ENCODE measurements around the gene VPS33B. TPM values are rescaled to one million over a fixed set of nuclear protein-coding genes. Genes with fewer than 3 reads are reported as not detected.
"Not testable (repeated sequence)": the region's sequence is repeated elsewhere in the genome, so short reads cannot be mapped to it uniquely, and the experiment has no call there.

VPS33B gene
- total RNA-seq, 1 donor from 2014 or later: 20.2 TPM

DNA sequence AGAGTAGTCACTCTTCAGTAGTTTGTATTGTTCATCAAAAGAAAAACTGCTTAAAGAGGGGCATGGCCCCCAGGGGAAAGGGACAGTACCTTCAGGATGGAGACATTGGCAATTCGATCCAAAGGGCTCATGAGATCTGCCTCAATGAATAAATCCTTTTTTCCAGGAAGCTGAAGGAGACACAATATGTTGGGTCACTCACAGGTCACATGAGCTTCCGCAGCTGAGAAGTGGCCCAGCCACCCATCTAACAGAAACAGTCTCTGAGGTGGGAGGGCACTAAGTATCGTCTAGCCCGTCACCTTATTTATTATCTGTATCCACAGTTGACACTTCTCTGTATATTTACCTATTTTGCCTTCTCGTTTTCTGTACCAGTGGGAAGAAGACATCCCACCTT, 4.7 kb downstream of the VPS33B start:
- H3K27ac Mint-ChIP-seq: peak overlapping the region; percentile 32

DNA sequence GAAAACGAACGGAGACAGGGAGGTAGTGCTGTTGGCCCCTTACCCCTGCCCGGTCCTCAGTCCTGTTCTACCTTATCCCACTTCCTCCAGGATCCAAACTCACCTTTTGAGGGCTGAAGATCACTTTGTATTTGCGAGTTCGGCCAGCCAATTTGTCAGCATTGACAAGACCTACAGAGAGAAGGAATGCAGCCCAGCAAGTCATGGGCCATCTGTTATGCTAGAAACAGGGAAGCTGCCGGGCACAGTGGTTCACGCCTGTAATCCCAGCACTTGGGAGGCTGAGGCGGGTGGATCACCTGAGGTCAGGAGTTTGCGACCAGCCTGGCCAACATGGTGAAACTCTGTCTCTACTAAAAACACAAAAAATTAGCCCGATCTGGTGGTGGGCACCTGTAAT, 8.7 kb downstream of the VPS33B start:
- peak overlapping the region; percentile 74 for H3K4me3 Mint-ChIP-seq
- H3K36me3 Mint-ChIP-seq: peaks cover 32% of the 10 kb centered on the region
- not testable (repeated sequence) for H3K9me3 Mint-ChIP-seq; H3K27me3 Mint-ChIP-seq; DNase-seq (ENCODE audit: extremely low spot score, unreplicated experiment)
- peaks cover 18% of the 10 kb centered on the region for H3K4me1 Mint-ChIP-seq (ENCODE audit: unreplicated experiment)
- H3K27ac Mint-ChIP-seq: peak overlapping the region; percentile 83

More for the DNA sequence above, 4.7 kb downstream of the VPS33B start:
- Mint-ChIP-seq H3K27me3 (no peaks in the 10 kb centered on the region), H3K36me3 (peaks cover 21% of the 10 kb centered on the region), H3K4me3 (peak overlapping the region; percentile 12), H3K4me1 (ENCODE audit: unreplicated experiment) (peaks cover 42% of the 10 kb centered on the region), H3K9me3 (no peaks in the 10 kb centered on the region)
- TF ChIP-seq, protein P1, sequence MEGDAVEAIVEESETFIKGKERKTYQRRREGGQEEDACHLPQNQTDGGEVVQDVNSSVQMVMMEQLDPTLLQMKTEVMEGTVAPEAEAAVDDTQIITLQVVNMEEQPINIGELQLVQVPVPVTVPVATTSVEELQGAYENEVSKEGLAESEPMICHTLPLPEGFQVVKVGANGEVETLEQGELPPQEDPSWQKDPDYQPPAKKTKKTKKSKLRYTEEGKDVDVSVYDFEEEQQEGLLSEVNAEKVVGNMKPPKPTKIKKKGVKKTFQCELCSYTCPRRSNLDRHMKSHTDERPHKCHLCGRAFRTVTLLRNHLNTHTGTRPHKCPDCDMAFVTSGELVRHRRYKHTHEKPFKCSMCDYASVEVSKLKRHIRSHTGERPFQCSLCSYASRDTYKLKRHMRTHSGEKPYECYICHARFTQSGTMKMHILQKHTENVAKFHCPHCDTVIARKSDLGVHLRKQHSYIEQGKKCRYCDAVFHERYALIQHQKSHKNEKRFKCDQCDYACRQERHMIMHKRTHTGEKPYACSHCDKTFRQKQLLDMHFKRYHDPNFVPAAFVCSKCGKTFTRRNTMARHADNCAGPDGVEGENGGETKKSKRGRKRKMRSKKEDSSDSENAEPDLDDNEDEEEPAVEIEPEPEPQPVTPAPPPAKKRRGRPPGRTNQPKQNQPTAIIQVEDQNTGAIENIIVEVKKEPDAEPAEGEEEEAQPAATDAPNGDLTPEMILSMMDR (conservative IDR thresholded peaks at IDR 0.05): no peak
- no peak for DNase-seq (ENCODE audit: extremely low spot score, unreplicated experiment)

DNA sequence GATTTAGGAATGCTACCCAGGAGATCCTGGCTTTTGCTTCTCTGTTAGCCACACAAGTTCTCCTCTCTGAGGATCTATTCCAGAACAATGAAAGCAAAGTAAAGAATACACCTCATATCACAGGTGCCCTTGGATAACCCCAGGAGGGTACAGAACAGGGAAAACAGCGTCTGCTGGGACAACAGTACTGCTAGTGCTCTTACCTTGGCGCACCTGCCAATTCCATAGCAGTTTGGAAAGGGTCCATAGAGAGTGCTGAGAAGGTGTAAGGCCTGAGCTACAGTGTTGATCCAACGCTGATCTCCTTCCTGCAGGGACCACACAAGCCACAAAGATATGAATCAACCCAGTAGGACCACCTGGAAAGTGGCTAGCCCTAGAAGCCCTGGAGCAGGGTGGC, 15.1 kb downstream of the VPS33B start:
- H3K4me1 Mint-ChIP-seq (ENCODE audit: unreplicated experiment): no peaks in the 10 kb centered on the region
- no peaks in the 10 kb centered on the region for H3K27me3 Mint-ChIP-seq
- H3K27ac Mint-ChIP-seq: no peak overlapping the region
- TF ChIP-seq, protein P1 (conservative IDR thresholded peaks at IDR 0.05): no peak
- H3K9me3 Mint-ChIP-seq: no peaks in the 10 kb centered on the region
- DNase-seq (ENCODE audit: extremely low spot score, unreplicated experiment): no peak
- peaks cover 26% of the 10 kb centered on the region for H3K36me3 Mint-ChIP-seq
- no peak overlapping the region for H3K4me3 Mint-ChIP-seq

DNA sequence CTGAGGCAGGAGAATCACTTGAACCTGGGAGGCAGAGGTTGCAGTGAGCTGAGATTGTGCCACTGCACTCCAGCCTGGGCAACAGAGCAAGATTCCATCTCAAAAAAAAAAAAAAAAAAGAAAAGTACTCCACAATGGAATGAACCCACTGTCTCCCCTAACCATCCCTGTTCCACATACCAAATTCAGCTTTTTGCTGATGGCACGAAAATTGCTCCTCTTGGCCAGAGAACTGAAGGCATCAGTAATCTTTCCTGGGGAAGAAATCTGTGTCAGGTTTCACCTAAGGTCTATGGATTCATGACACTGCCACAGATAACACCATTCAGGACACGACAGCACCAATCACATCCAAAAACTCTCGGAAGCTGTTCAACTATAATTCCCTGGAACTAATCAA, 21.2 kb downstream of the VPS33B start:
- no peaks in the 10 kb centered on the region for H3K27me3 Mint-ChIP-seq
- DNase-seq (ENCODE audit: extremely low spot score, unreplicated experiment): no peak
- H3K4me1 Mint-ChIP-seq (ENCODE audit: unreplicated experiment): no peaks in the 10 kb centered on the region
- H3K27ac Mint-ChIP-seq: no peak overlapping the region
- H3K9me3 Mint-ChIP-seq: no peaks in the 10 kb centered on the region
- TF ChIP-seq, protein P1 (conservative IDR thresholded peaks at IDR 0.05): no peak
- no peak overlapping the region for H3K4me3 Mint-ChIP-seq
- peaks cover 27% of the 10 kb centered on the region for H3K36me3 Mint-ChIP-seq

DNA sequence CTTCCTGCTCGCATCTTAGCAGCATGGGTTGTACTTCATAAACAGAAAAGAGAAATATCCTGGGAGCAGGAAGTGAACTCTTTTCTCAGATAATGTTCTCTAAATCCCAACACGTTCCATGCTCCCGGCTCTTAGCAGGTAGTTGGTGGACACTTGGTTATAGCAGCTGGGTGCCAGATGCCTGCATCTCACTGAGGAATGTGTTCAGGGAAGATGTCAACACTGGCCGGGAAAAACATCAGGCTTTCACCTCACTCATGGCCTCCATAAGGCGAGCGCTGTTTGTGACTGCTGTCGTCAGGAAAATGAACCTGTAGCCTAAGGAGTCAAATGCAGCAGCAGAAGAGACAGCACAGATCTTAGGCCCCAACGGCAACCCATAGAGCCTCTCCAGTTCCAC, 23.7 kb downstream of the VPS33B start:
- peaks cover 2% of the 10 kb centered on the region for H3K27me3 Mint-ChIP-seq

DNA sequence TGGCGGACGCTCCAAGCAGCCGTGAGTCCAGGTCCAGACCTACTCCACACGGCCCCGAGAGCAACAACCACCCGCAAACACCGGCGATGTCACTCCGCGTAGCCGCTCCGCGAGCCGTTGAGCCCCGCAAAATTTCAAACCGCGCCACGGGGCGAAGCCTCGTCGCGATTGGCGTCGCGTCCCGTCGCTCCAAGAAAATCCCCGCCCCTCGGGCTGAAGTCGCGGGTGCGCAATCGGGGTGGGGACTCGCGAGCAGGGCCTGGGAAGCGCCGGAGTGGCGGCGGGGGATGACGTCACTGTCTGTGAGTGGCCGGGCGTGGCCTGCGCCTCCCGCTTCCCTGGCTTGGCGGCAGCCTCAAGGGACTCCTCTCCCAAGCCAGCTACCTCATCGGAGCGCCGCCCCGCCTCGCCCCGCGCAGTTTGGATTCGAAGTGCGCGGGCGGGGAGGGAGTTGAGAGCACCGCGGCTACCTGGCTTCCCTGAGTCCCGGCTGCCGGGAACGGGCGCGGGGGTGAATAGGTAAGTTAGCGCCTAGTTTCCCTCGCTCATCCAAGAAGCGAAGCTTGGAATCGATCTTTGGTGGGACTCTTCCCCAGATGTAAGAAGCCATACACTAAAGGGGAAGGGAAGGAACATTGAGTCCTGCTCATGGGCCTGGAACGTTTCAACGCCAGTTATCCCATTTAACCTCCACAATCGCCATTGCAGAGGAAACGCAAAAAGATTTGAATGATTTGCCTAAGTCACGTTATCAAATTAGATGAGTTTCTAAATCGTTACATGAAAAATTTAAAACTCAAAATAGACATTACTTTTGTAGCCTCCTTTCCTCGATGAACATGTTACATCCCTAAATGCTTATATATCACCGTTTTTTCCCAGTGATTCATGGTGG, 27.7 kb downstream of the VPS33B start, which contains the start of gene PRC1:
PRC1 (minus strand) TSS at position 119 of the 895 bp plus-strand sequence; CDS start at position 1, 118 bp downstream.
- H3K9me3 Mint-ChIP-seq: no peaks in the 10 kb centered on the region
- peak within 1 kb of the TSS; percentile 98 for H3K27ac Mint-ChIP-seq
- peak within 1 kb of the TSS; percentile 100 for H3K4me3 Mint-ChIP-seq
- TF ChIP-seq, protein P1 (conservative IDR thresholded peaks at IDR 0.05): no peak
- peaks cover 22% of the 10 kb centered on the region for H3K4me1 Mint-ChIP-seq (ENCODE audit: unreplicated experiment)
- peak; percentile 99 for DNase-seq (ENCODE audit: extremely low spot score, unreplicated experiment)
- H3K36me3 Mint-ChIP-seq: peaks cover 14% of the 10 kb centered on the region
- peaks cover 2% of the 10 kb centered on the region for H3K27me3 Mint-ChIP-seq

More for the DNA sequence above, 23.7 kb downstream of the VPS33B start:
- no peaks in the 10 kb centered on the region for H3K9me3 Mint-ChIP-seq
- no peak for DNase-seq (ENCODE audit: extremely low spot score, unreplicated experiment)
- TF ChIP-seq, protein P1 (conservative IDR thresholded peaks at IDR 0.05): no peak
- H3K36me3 Mint-ChIP-seq: peaks cover 23% of the 10 kb centered on the region
- H3K27ac Mint-ChIP-seq: no peak overlapping the region
- no peak overlapping the region for H3K4me3 Mint-ChIP-seq
- peaks cover 3% of the 10 kb centered on the region for H3K4me1 Mint-ChIP-seq (ENCODE audit: unreplicated experiment)

Measured in type B pancreatic cell (in vitro differentiated cells).